AG08396 (cell line): ENCODE results near the gene TTC13.
A peak's percentile ranks its signal among the peaks of the same experiment; 100 is the strongest.
"Not testable (repeated sequence)": the region's sequence is repeated elsewhere in the genome, so short reads cannot be mapped to it uniquely, and the experiment has no call there.

ENCODE experiments used
- DNase-seq: peaks from one replicate; pipeline ENCODE4 v3.0.0; 2012; ENCODE audit warnings: low spot score, mixed read lengths

The TTC13 gene

DNA sequence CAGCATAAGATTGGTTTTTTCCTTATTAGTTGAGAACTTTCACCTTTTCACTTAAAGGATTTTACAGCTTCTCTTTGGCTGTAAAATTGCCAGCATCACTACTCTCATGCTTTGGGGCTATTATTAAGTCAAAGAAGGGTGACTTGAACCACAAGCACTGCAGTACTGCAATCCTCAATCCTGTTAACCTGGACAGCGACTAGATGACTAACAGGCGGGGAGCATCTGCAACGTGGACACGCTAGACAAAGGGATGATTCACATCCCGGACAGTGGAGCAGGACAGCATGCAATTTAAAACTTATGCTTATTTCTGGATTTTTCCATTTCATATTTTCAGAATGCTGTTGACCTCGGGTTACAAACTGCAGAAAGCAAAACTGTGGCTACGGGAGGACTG, 8.3 kb upstream of the TTC13 start:
- no peak for DNase-seq

DNA sequence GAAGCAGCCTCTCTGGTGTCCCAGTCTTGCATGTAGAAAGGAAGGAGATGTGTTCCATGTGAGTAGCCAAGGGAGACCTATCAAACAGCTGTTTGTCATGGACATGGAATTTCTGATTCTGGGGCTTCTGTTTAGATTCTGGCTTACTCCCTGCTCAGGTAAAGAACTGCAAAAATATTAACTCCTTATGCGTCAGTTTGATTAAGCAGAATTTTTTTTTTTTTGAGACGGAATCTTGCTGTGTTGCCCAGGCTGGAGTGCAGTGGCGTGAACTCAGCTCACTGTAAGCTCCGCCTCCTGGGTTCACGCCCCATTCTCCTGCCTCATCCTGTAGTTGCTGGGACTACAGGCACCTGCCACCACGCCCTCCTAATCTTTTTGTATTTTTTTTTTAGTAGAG, 7.0 kb upstream of the TTC13 start:
- DNase-seq = no peak

DNA sequence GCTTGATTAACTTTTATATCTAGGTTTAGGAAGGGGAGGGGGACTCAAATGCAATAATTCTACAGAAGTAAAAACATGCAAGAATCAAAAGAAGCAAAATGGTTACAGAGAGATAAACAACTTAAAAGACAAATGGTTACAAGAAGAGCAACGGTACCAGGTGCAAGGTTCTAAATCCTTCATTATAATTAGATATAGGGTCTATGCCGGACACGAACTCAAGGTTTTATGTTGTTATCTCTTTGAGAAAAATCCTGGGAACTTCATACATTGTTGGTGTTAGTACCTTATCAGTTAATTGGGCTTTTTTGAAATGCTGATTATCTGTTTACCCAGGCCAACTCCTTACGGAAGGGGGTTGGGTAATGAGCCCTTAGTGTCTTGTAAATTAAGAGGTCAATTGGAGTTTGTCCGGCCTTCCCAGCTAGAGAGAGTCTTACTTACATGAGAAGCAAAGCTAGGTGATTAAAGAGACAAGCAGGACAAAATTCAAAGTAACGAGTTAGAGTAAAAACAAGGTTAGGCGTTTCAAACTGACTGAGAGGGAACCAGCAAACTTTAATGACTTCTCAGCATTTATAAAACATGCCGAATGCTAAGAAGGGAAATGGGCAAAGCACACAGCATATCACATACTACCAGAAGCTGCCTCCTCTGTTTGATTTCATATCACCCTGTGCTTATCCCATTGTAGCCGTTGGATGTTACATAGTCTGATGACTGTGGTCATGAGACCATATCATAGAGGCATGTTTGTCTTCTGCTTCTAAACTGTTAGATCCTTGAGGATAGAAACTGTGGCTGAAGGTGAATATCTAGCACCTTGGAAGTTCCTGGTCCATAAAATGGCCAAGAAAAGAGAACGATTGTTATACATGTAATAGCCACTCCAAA, 6.2 kb upstream of the TTC13 start:
- DNase-seq = not testable (repeated sequence)

DNA sequence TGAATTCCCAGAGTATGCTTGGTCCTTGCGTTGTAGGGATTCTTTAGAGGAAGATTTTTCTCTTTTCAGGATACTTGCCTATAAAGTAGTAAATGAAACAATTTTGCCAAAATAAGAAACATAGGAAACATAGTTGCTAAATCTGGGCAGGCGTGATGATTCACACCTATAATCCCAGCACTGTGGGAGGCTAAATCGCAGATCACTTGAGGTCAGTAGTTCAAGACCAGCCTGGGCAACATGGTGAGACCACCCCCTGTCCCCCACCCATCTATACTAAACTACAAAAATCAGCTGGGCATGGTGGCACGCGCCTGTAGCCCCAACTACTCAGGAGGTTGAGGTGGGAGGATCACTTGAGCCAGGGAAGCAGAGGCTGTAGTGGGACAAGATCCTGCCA, 5.2 kb upstream of the TTC13 start:
- no peak for DNase-seq

DNA sequence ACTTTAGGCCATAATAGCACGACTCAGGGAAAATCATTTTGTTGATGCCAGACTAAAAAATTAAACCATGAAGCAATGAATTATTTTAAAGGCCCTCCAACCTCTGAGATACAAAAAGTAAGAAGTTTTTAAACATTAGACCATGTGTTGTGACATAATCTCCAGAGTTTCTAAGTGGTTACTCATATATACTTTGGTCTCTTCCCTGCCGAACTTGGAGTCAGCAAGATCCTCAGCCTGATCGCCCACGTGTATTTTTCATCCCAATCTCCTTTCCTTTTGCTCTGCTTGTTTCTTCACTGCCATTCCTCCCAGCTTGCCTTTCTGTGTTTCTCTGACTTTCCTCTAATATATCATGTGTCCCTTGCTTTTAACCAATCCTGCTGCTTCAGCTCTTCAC, 4.0 kb upstream of the TTC13 start:
- peak; percentile 20 for DNase-seq

DNA sequence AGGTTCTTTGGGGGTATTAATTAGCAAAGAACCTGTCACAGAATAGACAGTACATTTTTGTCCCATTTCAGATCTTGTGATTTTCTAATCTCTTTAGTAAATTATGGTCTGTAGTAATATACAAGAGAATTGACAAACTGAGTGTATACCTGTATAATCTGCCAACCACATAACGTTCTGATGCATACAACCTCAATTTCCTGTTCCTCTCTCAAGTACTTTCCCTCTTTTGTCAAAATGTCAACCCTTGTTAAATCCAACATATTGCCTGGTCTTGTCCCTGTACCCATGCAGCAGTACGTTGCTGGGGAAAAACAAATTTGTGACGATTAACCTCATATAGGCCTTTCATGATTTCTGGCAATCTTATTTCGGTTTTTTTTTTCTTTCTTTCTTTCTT, 1.3 kb upstream of the TTC13 start:
- DNase-seq = no peak

DNA sequence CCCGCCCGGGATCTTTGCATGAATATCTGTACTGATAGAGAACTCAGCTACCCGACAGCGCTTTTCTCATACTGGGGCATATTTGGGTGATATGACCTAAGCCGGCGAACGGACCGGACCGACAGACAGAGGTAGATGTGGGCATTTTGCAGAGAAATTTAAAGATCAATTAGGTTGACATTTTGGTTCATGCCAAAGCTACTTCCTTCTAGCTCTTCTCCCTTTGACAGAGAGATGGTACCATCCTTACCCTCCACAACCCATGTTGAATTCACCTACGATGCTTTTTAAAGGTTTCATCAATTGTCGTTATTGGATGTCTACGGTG, 692 bp upstream of the TTC13 start:
- DNase-seq = peak; percentile 12

DNA sequence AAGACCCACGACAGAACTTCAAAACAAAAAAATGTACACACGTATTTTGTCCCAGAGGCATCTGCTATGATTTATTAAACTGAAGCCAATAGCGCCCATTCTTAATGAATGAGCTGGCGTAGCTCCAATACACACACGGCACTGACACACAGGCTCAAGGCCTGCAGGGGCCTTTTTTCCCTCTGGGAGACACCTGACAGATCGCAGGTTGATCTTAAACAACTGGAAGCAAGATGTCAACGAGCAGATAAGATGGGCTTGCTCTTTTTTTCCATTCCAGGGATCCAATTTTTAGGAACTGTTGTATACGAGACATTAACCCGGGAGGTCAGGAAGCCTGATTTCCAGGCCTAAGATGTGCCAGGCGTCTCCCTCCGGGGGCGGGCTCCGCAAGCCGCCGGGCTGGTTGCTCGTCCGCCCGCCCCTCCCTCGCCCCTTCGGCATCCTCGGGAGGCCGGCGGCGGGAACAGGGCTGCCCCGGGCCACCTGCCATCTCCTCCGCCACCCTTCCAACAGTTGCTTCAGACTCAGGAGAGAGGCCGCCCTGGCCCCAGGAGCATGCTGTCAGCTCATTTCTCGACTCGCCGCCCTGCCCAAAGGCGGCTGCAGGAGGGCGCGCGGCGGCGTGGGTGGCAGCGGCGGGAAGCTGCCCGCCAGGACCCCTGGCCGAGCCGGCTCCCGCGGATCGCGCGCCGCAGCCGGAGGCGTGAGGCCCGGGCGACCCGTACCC, 735 bp downstream of the TTC13 start:
- peak; percentile 35 for DNase-seq

DNA sequence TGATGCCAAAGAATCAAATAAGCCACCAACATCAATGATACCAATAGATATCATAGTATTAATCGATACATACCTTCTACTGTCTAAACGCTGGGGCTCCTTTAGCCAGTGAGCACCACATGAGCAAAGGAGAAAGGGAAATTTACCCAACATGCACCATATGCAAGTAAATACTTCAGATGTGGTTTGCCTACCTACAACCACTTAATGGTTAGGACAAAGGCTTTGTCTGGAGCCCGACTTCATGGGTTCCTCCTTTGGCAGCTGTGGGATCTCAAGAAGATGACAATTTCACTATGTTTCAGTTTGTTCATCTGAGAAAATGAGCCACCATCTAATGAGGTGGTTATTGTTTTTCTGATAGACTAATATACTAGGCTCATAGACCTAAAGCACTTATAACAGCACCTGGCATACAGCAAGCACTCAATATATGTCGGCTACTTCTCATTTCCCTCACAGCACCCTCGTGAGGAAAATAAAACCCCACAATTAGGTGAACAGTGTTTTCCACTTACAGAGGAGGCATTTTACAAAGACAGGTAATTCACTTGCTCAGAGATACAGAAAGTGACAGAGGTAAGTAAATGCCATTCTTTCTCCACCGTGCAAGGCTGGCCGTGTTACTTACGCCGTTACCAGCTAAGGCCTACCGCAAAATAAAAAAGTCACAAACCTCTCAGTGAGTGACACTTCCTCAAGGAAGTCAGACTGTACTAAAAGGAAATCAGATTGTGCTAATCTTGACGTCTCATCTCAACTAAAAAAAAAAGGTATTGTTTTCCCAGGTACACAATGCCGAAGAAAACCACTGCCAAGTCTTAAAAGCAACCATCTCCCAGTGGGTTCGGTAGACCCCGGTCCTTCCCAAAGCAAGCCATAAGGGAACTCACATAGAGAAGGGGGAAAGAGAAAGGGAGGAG, 1.6 kb downstream of the TTC13 start:
- DNase-seq = no peak

DNA sequence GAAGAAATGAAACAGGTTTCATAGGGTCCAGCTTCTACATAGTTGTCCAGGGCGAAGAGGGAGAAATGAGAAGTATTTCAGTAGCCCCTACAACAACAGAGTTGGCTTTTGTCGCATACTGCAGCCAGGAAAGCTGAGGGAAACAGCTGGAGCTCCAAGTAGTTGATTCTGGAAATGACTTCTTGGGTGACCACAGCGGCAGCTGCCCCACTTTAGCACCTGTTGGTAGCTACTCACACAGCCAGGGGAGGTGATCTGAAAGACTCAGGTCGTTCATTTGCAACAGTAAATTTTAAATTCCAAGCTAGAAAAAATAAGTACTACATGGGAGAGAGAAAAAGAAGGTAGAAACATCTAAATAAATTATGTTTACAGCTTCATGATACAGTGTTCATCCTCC, 2.3 kb downstream of the TTC13 start:
- no peak for DNase-seq

DNA sequence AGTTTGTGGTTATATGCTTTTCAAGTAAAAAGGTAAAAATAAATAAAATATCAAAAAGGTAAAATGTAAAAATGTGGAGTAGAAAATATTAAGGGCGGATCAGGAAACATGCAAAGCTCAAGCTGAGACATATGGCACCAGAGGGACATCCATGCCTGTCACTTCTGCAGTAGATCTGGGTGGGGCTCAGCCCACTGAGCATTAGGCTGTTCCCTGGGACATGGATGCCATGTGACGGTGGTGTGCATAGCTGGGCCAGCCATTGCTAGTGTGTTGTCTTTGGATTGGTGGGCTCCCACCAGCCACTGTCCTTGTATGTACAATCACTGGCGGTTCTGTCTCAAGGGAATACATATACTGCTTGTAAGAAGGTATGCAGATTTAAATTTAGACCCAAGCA, 3.0 kb downstream of the TTC13 start:
- no peak for DNase-seq

DNA sequence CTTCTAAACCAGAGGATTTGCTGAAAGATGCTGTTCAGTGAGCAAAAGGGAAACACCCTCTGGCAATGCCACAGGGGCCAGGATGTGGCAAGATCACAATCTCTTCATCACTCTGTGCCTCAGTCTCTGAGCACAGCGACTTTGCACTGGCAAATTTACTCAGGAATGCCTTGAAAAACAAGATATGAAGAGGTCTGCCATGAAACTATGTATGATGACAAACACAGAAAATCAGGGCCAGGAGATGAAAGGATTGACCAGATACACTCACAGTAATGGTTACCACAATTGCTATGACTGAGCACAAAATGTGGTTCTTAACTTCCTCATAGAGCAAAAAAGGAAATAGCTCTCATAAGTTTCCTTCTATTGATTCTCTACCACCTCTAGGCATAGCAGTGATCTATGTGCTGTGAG, 5.8 kb downstream of the TTC13 start:
- no peak for DNase-seq

DNA sequence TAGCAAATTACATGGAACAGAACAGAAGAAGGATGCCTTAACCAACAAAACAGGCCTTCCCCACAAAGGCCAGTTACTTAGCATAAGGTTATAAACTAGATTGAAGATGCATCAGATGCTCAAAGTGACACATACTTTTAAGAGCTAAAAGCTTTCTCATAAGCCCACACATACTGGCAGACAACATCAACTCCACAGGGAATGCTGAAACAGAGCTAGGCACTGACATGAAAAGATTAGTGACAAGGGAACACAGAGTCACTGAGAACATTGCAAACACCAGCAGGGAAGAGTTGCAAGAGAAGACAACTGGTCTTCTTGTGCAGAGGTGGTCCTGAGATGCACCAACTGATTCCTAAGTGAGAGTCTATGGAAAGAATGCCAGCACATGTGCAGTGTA, 6.9 kb downstream of the TTC13 start:
- no peak for DNase-seq

DNA sequence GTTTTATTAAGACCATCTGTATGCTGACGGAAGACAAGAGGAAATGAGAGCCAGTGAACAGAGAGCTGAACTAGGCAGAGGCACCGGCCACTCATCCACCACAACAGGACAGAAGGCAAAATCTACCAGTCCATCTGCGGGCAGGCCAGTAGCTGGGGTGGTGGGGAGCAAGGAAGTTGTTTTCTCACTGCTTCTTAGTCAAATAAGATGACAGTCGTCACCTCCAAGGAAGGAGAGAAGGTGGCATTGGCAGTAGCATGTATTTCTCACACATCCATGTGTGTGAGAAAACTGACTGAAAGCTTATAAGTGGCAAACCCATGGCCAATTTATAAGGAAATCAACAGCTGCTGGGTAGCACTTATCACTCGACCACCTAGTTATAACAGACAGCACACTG, 8.2 kb downstream of the TTC13 start:
- DNase-seq = no peak

DNA sequence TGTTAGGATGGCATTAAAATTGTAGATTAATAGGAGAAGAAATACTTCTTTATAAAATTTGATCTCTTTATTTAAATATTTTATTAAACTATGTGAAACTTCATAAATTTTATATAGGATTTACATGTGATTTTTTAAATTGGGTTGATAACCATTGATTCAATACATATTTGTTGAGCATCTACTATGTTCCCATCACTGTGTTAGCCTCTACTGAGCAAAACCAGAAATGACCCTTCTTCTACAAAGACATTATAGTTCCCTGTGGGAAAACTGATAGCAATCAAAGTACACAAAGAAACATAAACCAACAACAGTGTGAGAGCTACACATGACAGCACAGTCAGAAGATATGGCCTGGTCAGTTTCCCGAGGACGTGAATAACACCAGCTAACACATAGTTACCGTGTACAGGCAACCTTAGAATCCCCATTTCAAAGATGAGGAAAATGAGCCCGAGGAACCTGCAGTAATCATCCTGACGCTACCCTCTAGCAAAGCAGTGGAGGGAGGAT, 12.2 kb downstream of the TTC13 start:
- DNase-seq = no peak

DNA sequence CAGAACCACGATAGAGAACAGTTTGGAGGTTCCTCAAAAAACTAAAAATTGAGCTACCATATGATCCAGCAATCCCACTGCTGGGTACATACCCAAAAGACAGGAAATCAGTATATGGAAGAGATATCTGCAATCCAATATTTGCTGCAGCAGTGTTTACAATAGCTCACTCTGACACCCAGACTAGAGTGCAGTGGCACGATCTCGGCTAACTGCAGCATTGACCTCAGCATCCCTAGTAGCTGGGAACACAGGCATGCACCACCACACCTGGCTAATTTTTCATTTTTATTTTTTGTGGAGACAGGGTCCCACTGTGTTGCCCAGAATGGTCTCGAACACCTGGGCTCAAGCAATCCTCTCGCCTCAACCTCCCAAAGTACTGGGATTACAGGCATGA, 13.1 kb downstream of the TTC13 start:
- DNase-seq = no peak

DNA sequence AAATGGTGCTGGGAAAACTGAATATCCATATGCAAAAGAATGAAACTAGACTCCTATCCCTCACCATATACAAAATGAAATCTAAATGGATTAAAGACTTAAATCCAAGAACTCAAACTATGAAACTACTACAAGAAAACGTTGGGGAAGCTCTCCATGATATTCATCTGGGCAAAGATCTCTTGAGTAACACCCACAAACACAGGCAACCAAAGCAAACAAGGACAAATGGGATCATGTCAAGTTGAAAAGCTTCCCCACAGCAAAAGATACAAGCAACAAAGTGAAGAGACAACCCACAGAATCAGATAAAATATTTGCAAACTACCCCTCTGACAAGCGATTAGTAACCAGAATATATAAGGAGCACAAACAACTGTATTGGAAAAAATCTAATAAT, 13.8 kb downstream of the TTC13 start:
- no peak for DNase-seq

DNA sequence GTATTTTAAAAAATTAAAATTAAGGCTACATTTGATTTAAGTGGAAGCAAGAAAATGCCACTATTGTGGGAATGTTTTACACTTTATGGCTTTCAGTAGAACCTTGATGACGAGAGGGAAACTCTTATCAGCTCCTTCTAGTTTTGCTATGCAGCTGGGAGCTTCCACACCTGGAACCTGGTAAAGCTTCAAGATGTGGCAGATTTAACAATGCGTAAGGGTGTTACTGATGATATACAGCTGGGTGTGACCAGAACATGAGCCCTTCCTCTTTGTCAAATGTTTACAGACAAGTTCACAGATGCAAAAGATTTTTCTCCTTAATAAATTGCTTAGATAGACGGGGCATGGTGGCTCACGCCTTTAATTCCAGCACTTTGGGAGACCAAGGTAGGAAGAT, 20.3 kb downstream of the TTC13 start:
- DNase-seq = no peak

DNA sequence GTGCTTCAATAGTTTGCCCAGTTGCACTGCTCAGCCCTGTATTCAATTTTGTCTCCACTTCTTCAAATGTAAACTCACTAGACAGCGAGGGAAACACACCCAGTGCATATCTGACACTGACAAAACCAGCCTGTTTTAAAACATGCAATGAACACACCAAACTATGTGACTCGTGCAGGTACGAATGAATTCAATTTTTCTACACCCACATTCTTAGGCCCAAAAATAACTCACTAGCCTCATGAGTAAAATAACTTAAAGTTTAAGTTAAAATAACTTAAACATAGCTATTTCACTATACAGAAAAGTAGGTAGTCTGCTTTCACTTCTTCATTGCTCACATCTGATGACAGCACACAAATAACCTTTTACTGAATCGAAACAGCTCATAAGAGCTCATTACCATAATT, 21.1 kb downstream of the TTC13 start:
- no peak for DNase-seq

DNA sequence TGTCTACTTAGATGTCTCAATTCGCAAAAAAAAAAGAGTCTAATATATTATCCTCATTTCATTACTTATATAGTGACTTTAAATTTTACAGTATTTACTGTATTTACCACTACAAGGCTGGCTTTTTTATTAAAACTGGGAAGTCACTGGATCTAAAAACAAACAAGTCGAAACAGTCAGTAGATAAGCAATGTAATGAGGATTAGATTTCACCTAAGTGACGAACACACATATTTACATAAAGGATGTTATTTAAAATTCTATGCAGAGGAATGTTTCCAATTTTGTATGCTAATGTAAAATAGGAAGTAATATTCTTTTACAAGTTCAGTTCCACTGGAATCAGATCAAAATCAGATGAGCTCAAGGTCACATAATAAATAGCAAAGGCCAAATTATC, 28.3 kb downstream of the TTC13 start:
- no peak for DNase-seq

DNA sequence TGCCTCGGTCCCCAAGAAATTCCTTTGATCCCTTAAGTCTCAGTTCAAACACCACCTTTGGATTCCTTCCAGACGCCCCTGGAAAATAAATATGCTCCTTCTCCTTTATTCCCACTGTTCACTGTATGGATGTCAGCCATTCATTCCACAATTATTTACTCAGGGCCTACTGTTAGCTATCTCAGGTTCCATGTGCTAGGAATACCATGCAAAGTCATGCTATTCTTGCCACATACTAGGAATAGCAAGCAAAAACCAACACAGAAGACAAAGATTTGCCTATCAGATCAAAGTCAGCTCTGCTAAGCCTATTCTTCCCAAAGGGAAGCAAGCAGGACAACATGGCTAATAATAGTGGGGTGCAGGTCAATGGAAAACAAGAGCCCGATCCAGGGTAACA, 29.8 kb downstream of the TTC13 start:
- no peak for DNase-seq

DNA sequence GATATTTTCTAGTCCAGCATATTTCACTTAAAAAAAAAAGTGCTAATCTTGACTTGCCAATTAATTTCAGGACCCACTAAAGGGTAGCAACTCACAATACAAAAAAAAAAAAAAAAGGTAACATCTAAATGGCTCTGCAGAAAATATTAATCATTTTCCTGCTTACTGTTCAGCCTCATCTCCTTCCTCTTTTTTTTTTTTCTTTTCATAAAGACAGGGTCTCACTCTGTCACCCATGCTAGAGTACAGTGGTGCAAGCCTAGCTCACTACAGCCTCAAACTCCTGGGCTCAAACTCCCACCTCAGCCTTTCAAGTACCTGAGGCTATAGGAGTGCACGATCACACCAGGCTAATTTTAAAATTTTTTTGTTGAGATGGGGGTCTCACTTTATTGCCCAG, 30.4 kb downstream of the TTC13 start:
- no peak for DNase-seq
